GM12878 (cell line): ENCODE data around the gene MR1. TPM values are rescaled to one million over a fixed set of nuclear protein-coding genes. Genes with fewer than 3 reads are reported as not detected.
A peak's percentile ranks its signal among the peaks of the same experiment; 100 is the strongest.

ENCODE experiments used
- ATAC-seq: fragments of 200-7000 bp; cut with Tn5 transposase; 3 replicates; pipeline ENCODE4 v1.9.1; 2020; ENCODE audit warnings: mild to moderate bottlenecking, moderate library complexity
- BruUV-seq: library from RNA; stranded (reverse); fragments of 400-500 nt; replicated peaks from 2 replicates; lab custom pipeline; 2021; lab: Mats Ljungman, UMichigan
- CTCF ChIA-PET: fragments of 300-600 bp; sonication (Branson Sonifier 250); formaldehyde crosslinking; extraction: SDS; loops from one replicate; lab custom pipeline; 2021; ENCODE audit warnings: inconsistent platforms; lab: Yijun Ruan, JAX
- POLR2A ChIA-PET: fragments of 350-600 bp; formaldehyde crosslinking; extraction: SDS; loops from one replicate; lab custom pipeline; 2021; ENCODE audit warnings: inconsistent platforms; lab: Charles Lee
- RAD21 ChIA-PET: fragments of 300-600 bp; sonication (Branson Sonifier 250); formaldehyde crosslinking; loops from one replicate; lab custom pipeline; 2023; ENCODE audit warnings: antibody characterized with exemption; ENCODE audit not compliant: unreplicated experiment; lab: Charles Lee
- SMC1A ChIA-PET: fragments of 300-600 bp; sonication (Branson Sonifier 250); formaldehyde crosslinking; loops from one replicate; lab custom pipeline; 2023; ENCODE audit not compliant: unreplicated experiment, uncharacterized antibody; lab: Charles Lee
- DNase-seq: peaks from one replicate; pipeline ENCODE4 v3.0.0-alpha.2; 2011; ENCODE audit warnings: low read depth, low spot score
- FAIRE-seq: peaks from 3 replicates; lab custom pipeline; 2011; peaks lifted over from hg19 to GRCh38; lab: Jason Lieb, UNC
- H2AFZ ChIP-seq: 2 replicates; pipeline ENCODE4 v1.6.0; 2011; ENCODE audit warnings: low read depth, low read length, control low read depth; ENCODE audit not compliant: control insufficient read depth
- H3K27ac ChIP-seq: 2 replicates; pipeline ENCODE4 v1.5.1; 2011; ENCODE audit warnings: control low read depth; ENCODE audit not compliant: control insufficient read depth, insufficient read depth
- H3K27me3 ChIP-seq, 2 experiments: replicated peaks in 1 of 2; 2 replicates each; pipeline versions ENCODE4 v1.6.0 to v1.6.1; 2011; ENCODE audit warnings: low read length in 1 of 2; ENCODE audit not compliant: control insufficient read depth in 2 of 2, insufficient read depth in 2 of 2
- H3K36me3 ChIP-seq, 2 experiments: 2 replicates each; pipeline ENCODE4 v1.5.1; 2011; ENCODE audit warnings: low read length in 1 of 2; ENCODE audit not compliant: control insufficient read depth in 2 of 2, insufficient read depth in 2 of 2
- H3K4me1 ChIP-seq: 2 replicates; pipeline ENCODE4 v1.6.1; 2011; ENCODE audit warnings: mild to moderate bottlenecking, low read length, moderate library complexity, mixed read lengths; ENCODE audit not compliant: control insufficient read depth, insufficient read depth
- H3K4me2 ChIP-seq: 2 replicates; pipeline ENCODE4 v1.6.0; 2011; ENCODE audit warnings: control low read depth; ENCODE audit not compliant: control insufficient read depth, insufficient read depth
- H3K4me3 ChIP-seq: fragments of 200-600 bp; sonication (generic); 2 replicates; pipeline ENCODE4 v1.5.1; 2016
- H3K79me2 ChIP-seq: 2 replicates; pipeline ENCODE4 v1.6.0; 2011; ENCODE audit warnings: low read length; ENCODE audit not compliant: control insufficient read depth, insufficient read depth
- H3K9ac ChIP-seq: 2 replicates; pipeline ENCODE4 v1.8.0; 2011; ENCODE audit warnings: low read length, control low read depth, mixed read lengths; ENCODE audit not compliant: control insufficient read depth, insufficient read depth
- H3K9me3 ChIP-seq: replicated peaks from 3 replicates; pipeline ENCODE4 v1.5.1; 2011; ENCODE audit warnings: mild to moderate bottlenecking, low read length; ENCODE audit not compliant: control insufficient read depth, insufficient read depth
- H4K20me1 ChIP-seq: 2 replicates; pipeline ENCODE4 v1.6.0; 2011; ENCODE audit not compliant: control insufficient read depth, insufficient read depth
- HDGF ChIP-seq: fragments of 450-650 bp; IDR thresholded peaks from 2 replicates; pipeline ENCODE4 v1.6.1; 2016; ENCODE audit warnings: antibody characterized with exemption
- PKNOX1 ChIP-seq: fragments of 450-650 bp; IDR thresholded peaks from 2 replicates; pipeline ENCODE4 v1.6.1; 2016; ENCODE audit warnings: mild to moderate bottlenecking
- SREBF2 ChIP-seq: IDR thresholded peaks from 2 replicates; pipeline ENCODE4 v1.6.1; 2012; ENCODE audit warnings: mild to moderate bottlenecking, low read length
- WGBS: methylation state at CpG from one replicate; pipeline ENCODE4 v1.1.6; 2016; ENCODE audit warnings: low lambda C conversion rate; ENCODE audit not compliant: insufficient replicate concordance, insufficient coverage; ENCODE audit errors: missing lambda C conversion rate; 5-methylcytosine and 5-hydroxymethylcytosine counted together
- in situ Hi-C: fragments of 300-500 bp; cut with MboI; formaldehyde crosslinking; loops from 9 replicates; pipeline ENCODE4 v1.14.3; 2018; ENCODE audit warnings: mixed read lengths
- intact Hi-C: fragments of 100-400 bp; cut with micrococcal nuclease; formaldehyde crosslinking; loops from one replicate; pipeline ENCODE4 v1.14.2; 2022; ENCODE audit not compliant: unreplicated experiment
- polyA plus RNA-seq, 11 experiments: library from polyadenylated mRNA; depleted of rRNA in 4 of 11; unstranded in 6 of 11; stranded (reverse) in 5 of 11; fragments of >200 nt; fragmentation: Nextera tagmentation in 4 of 11; fragmentation: Illumina TruSeq in 1 of 11; extraction: Ambion mirVana in 4 of 11; extraction: Trizol in 1 of 11; gene quantifications; 1 replicate in 1 of 11; 2 replicates in 10 of 11; pipeline versions ENCODE4 v1.2.1 to v1.2.3, GENCODE V29; 2011 to 2016; ENCODE audit warnings: inconsistent platforms in 2 of 11, missing spikeins in 2 of 11, low read depth in 1 of 11
- total RNA-seq, 4 experiments: library from RNA; depleted of rRNA in 3 of 4; stranded (reverse); fragments of >200 nt in 3 of 4; fragmentation: Illumina TruSeq in 1 of 4; extraction: Trizol in 1 of 4; gene quantifications; 2 replicates each; pipeline versions ENCODE4 v1.2.1 to v1.2.3, GENCODE V29; 2013 to 2021

Gene MR1
- total and polyA plus RNA-seq, 10 of the 15 experiments (the other 5 are each of a cell fraction or from before 2014, with no cell fraction given) = 24.7 to 65.9 (median 30.9) TPM

DNA sequence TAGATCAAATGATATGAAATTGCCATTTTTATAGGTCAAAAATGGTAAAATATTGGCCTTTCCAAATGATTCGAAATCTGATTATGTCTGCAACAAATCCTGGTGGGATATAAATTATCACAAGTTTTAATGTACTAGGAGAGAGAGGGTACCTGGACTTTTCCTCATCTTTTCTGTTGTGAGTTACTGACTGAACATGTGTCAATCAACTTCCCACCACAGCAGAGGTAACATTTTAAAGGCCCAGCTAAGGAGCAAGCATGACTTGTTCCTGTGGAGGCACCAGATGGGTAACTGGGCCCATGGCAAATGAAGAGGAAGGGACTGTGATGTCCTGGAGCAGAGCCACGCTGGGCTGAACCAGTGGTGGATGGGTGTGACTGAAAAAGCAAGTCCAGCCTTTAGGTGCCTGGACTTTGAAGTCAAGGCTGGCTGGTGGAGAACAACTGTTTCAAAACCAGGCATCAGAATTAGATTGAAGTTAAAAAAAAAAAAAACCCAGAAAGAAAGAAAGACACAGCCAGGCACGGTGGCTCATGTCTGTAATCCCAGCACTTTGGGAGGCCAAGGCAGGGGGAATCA is 6.6 kb downstream of the MR1 start:
- ChIA-PET CTCF (interaction anchor here (1.0 to 13.7 kb wide), 12 partner anchors 15 to 159 kb away, joined by 3 to 321 read pairs (median 6); no protein-coding TSS in a partner anchor), RAD21 (interaction anchor here (0.9 to 13.1 kb wide), 14 partner anchors 19 to 159 kb away, joined by 3 to 189 read pairs (median 6); no protein-coding TSS in a partner anchor), POLR2A (interaction anchor here (0.6 to 4.5 kb wide), 8 partner anchors 18 to 412 kb away, joined by 3 to 20 read pairs (median 6); partner anchors contain the start of gene IER5), SMC1A (interaction anchor here (0.6 to 13.6 kb wide), 20 partner anchors 18 to 157 kb away, joined by 3 to 276 read pairs (median 10); partner anchors contain the start of gene STX6)
- BruUV-seq = no TSS peak
- Histone ChIP-seq H3K4me3 (no peak overlapping the region), H2AFZ (no peak overlapping the region), H3K9ac (no peak overlapping the region), H3K4me1 (peaks cover 31% of the 10 kb centered on the region), H3K27me3 (no peaks in the 10 kb centered on the region), H3K9me3 (no peaks in the 10 kb centered on the region), H3K27ac (no peak overlapping the region), H3K36me3 (peaks cover 0 to 4% of the 10 kb centered on the region in 2 experiments; a peak in 1 of 4 replicates), H4K20me1 (no peaks in the 10 kb centered on the region), H3K4me2 (no peak overlapping the region), H3K79me2 (peaks cover 52% of the 10 kb centered on the region)
- in situ Hi-C loops (no loop called here), intact Hi-C loops (no loop called here)
- FAIRE-seq (no peak), ATAC-seq (peak; percentile 2; the same call in 1 of the 3 replicates), DNase-seq (no peak)
- no peak for TF ChIP-seq SREBF2
- 0 out of 2 replicates have a peak, but pooled peaks have one; percentile 42 for TF ChIP-seq HDGF
- peak; percentile 71 for TF ChIP-seq PKNOX1
- 45% methylated on average over 3 of the region's 3 CpGs for WGBS
